KMS-11 (cell line): Measurements from ENCODE around the gene HSP90AB1.

Source experiments
- H2AFZ ChIP-seq: fragments of 200-600 bp; sonication (generic); 2 replicates; pipeline ENCODE4 v1.6.1; 2016; ENCODE audit warnings: antibody characterized with exemption, mixed run types, low read depth
- H3K27ac ChIP-seq: fragments of 200-600 bp; sonication (generic); 2 replicates; pipeline ENCODE4 v1.6.1; 2016; ENCODE audit warnings: mild to moderate bottlenecking, mixed run types
- H3K27me3 ChIP-seq: fragments of 200-600 bp; sonication (generic); 2 replicates; pipeline ENCODE4 v1.6.1; 2017; ENCODE audit warnings: mild to moderate bottlenecking, low read depth, mixed run types, moderate library complexity; ENCODE audit not compliant: insufficient read depth
- H3K36me3 ChIP-seq: fragments of 200-600 bp; sonication (generic); 2 replicates; pipeline ENCODE4 v1.6.1; 2017; ENCODE audit warnings: mild to moderate bottlenecking, mixed run types; ENCODE audit not compliant: insufficient read depth
- H3K4me1 ChIP-seq: fragments of 200-600 bp; sonication (generic); 2 replicates; pipeline ENCODE4 v1.6.1; 2016; ENCODE audit warnings: mild to moderate bottlenecking, low read depth, mixed run types; ENCODE audit not compliant: poor library complexity, severe bottlenecking
- H3K4me2 ChIP-seq: fragments of 200-600 bp; sonication (generic); 2 replicates; pipeline ENCODE4 v1.7.0; 2016; ENCODE audit warnings: mild to moderate bottlenecking, mixed run types
- H3K4me3 ChIP-seq: fragments of 200-600 bp; sonication (generic); IDR thresholded peaks from 2 replicates; pipeline ENCODE4 v1.6.1; 2017; ENCODE audit warnings: low read depth, low read length, mixed read lengths; ENCODE audit not compliant: insufficient read depth
- H3K79me2 ChIP-seq: fragments of 200-600 bp; sonication (generic); 2 replicates; pipeline ENCODE4 v1.6.1; 2016; ENCODE audit warnings: low read depth, mixed run types; ENCODE audit not compliant: insufficient read depth
- H3K9ac ChIP-seq: fragments of 200-600 bp; sonication (generic); 2 replicates; pipeline ENCODE4 v1.6.1; 2016; ENCODE audit warnings: mild to moderate bottlenecking, mixed run types
- H4K20me1 ChIP-seq: fragments of 200-600 bp; sonication (generic); 2 replicates; pipeline ENCODE4 v1.6.1; 2016; ENCODE audit warnings: mild to moderate bottlenecking, mixed run types; ENCODE audit not compliant: insufficient read depth
- CTCF ChIP-seq: fragments of 200-600 bp; sonication (generic); conservative IDR thresholded peaks from 2 replicates; pipeline ENCODE4 v1.6.1; 2017; ENCODE audit warnings: low read depth, mild to moderate bottlenecking, antibody characterized with exemption, low read length, moderate library complexity, mixed read lengths

The HSP90AB1 gene

DNA sequence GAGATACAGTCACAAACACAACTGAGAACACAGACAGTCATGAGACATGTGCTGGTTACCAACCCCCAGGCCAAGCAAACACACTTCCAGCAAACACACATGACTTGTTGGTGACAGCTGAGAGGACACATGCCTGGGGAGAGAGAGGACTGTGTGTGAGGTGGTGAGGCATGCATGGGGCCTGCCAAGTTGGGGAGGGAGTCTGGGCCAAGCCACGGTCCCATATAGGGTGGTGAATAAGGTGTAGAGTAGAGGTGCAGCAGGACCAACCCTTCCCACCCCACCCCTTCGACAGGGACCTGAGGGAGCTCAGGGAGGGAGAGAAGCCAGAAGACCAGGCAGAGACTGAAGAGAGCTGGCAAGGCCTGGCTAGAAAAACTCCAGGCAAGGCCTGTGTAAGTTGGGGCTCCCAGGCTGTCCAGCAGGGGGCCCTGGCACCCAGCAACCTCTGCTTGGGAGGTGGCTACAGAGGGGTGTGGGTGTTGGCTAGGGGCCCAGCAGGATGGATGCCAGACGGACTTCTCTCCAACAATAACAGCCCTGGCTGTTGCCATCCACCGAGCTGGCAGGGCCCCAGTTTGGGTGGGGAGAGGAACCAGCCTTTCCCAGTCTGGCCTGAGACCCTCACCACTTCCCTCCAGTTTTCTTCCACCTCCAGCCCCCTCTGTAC lies 25.5 kb upstream of the HSP90AB1 start:
- Histone ChIP-seq H3K36me3 (no peaks in the 10 kb centered on the region), H3K4me1 (peaks cover 70% of the 10 kb centered on the region), H3K9ac (peak overlapping the region; percentile 18; the same call in 1 of the 2 replicates), H3K27ac (peak overlapping the region; percentile 69), H3K4me2 (peak overlapping the region; percentile 51), H3K4me3 (no peak overlapping the region), H4K20me1 (peaks cover 8% of the 10 kb centered on the region; the same call in 1 of the 2 replicates), H2AFZ (peak overlapping the region; percentile 47), H3K27me3 (no peaks in the 10 kb centered on the region), H3K79me2 (peaks cover 25% of the 10 kb centered on the region)
- TF ChIP-seq CTCF, result peak; percentile 82

GRCh38 chr6:44221961-44222335 lies 25.0 kb upstream of the HSP90AB1 start:
- peaks cover 31% of the 10 kb centered on the region for H3K79me2 ChIP-seq
- no peaks in the 10 kb centered on the region for H3K36me3 ChIP-seq
- H4K20me1 ChIP-seq, result peaks cover 8% of the 10 kb centered on the region; the same call in 1 of the 2 replicates
- H3K27ac ChIP-seq, result no peak overlapping the region
- no peak overlapping the region for H2AFZ ChIP-seq
- H3K9ac ChIP-seq, result 0 out of 2 replicates have a peak overlapping the region, but pooled peaks have one; percentile 18
- TF ChIP-seq CTCF, result no peak
- H3K4me2 ChIP-seq, result peak overlapping the region; percentile 51; the same call in 1 of the 2 replicates
- no peak overlapping the region for H3K4me3 ChIP-seq
- H3K27me3 ChIP-seq, result no peaks in the 10 kb centered on the region
- peaks cover 72% of the 10 kb centered on the region for H3K4me1 ChIP-seq

DNA sequence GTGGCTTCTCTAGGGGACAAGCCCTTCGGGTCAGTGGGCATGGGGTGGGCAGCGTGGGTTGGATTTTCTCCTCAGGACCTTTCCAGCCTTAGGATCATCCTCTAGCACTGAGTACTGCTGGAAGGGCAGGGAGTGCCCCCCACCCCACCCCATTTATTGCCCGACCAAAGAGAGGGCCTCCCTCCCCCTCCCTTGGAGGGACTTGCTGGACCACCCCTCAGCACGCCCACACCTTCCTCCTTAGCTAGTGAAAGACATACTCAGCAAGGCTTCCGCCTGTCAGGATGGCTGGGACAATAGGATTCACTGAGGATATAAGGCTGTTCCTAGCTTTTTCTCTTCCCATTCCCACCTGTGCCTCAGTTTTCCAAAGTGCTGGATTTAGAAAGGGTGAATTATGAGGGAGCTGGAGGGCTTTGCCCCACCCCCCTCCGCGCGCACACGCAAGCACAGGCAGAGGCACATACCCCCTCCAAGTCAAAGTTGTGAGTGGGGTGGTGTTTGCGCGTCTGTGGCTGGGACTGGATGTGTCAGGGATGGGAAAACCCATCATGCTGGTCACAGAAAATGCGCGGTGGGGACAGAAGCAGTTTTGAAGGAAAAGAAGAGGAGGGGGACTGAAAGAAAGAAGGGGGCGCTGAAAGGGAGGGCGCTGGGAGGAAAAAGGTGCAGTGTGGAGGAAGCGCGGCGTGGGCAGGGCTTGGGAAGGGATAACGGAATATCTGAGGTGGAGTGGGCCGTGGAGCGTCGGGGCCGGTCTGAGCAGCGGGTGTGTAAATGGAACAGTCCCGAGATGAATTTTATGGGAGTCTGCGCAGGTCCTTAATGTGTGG lies 24.2 kb upstream of the HSP90AB1 start:
- Histone ChIP-seq H3K79me2 (peaks cover 38% of the 10 kb centered on the region), H3K27me3 (no peaks in the 10 kb centered on the region), H2AFZ (peak overlapping the region; percentile 64), H3K4me1 (peaks cover 67% of the 10 kb centered on the region), H3K27ac (no peak overlapping the region), H3K9ac (peak overlapping the region; percentile 15; the same call in 1 of the 2 replicates), H3K4me3 (no peak overlapping the region), H3K36me3 (no peaks in the 10 kb centered on the region), H3K4me2 (peak overlapping the region; percentile 97), H4K20me1 (peaks cover 8% of the 10 kb centered on the region; the same call in 1 of the 2 replicates)
- 0 out of 2 replicates have a peak, but pooled peaks have one; percentile 9 for TF ChIP-seq CTCF

- peak within 1 kb of the TSS; percentile 97 for H3K4me2 ChIP-seq
- H2AFZ ChIP-seq, result peak within 1 kb of the TSS; percentile 64
- peaks cover 60% of the 10 kb centered on the region for H3K4me1 ChIP-seq
- H3K36me3 ChIP-seq, result no peaks in the 10 kb centered on the region
- peak within 1 kb of the TSS; percentile 52 for H3K27ac ChIP-seq
- TF ChIP-seq CTCF, result no peak
- peak within 1 kb of the TSS; percentile 74 for H3K9ac ChIP-seq
- H3K79me2 ChIP-seq, result peaks cover 46% of the 10 kb centered on the region
- no peaks in the 10 kb centered on the region for H3K27me3 ChIP-seq
- H3K4me3 ChIP-seq, result no peak within 1 kb of the TSS
- peaks cover 8% of the 10 kb centered on the region; the same call in 1 of the 2 replicates for H4K20me1 ChIP-seq
These were observed 23.4 kb upstream of the HSP90AB1 start, which contains the start of gene SLC29A1 for GRCh38 chr6:44223319-44224028. Gene SLC29A1 (plus strand): TSS chr6:44223595. CDS start chr6:44227314, 3,719 bp downstream.
